IMR-90 (cell line): Measurements from ENCODE around the gene LRRN2. TPM values are rescaled to one million over a fixed set of nuclear protein-coding genes. Genes with fewer than 3 reads are reported as not detected.
"Not testable (repeated sequence)": the region's sequence is repeated elsewhere in the genome, so short reads cannot be mapped to it uniquely, and the experiment has no call there.

Experiments
- ATAC-seq: fragments of 200-7000 bp; cut with Tn5 transposase; 2 replicates; pipeline ENCODE4 v1.9.1; 2020; ENCODE audit warnings: low read depth, mild to moderate bottlenecking, moderate library complexity
- BruUV-seq: library from RNA; stranded (reverse); fragments of 400-500 nt; replicated peaks from 2 replicates; lab custom pipeline; 2021; lab: Mats Ljungman, UMichigan
- CTCF ChIA-PET: fragments of 300-600 bp; formaldehyde crosslinking; extraction: SDS; loops from one replicate; lab custom pipeline; 2021; ENCODE audit warnings: antibody characterized with exemption; lab: Yijun Ruan, JAX
- POLR2A ChIA-PET: fragments of 300-600 bp; sonication (Branson Sonifier 250); formaldehyde crosslinking; loops from one replicate; lab custom pipeline; 2022; ENCODE audit warnings: antibody characterized with exemption; ENCODE audit not compliant: unreplicated experiment; lab: Charles Lee
- DNase-seq: peaks from one replicate; pipeline ENCODE4 v3.0.0; 2013
- H2AFZ ChIP-seq: replicated peaks from 2 replicates; pipeline ENCODE3; 2013; ENCODE audit warnings: low read length, mild to moderate bottlenecking; ENCODE audit not compliant: poor library complexity
- H2AK5ac ChIP-seq: 2 replicates; pipeline ENCODE4 v1.6.1; 2013; ENCODE audit warnings: low read depth, low read length, inconsistent platforms
- H2AK9ac ChIP-seq: replicated peaks from 2 replicates; pipeline ENCODE3; 2013; ENCODE audit warnings: mild to moderate bottlenecking, low read depth, low read length, moderate library complexity; ENCODE audit not compliant: poor library complexity
- H2BK120ac ChIP-seq: 2 replicates; pipeline ENCODE4 v1.6.1; 2013; ENCODE audit warnings: low read depth, low read length, inconsistent platforms
- H2BK15ac ChIP-seq: 3 replicates; pipeline ENCODE4 v1.6.1; 2013; ENCODE audit warnings: low read depth, low read length, inconsistent platforms
- H2BK20ac ChIP-seq: 2 replicates; pipeline ENCODE4 v1.6.1; 2013; ENCODE audit warnings: low read depth, mild to moderate bottlenecking, inconsistent platforms, low read length, moderate library complexity
- H2BK5ac ChIP-seq: 2 replicates; pipeline ENCODE4 v1.6.1; 2013; ENCODE audit warnings: mild to moderate bottlenecking, low read depth, low read length, inconsistent platforms; ENCODE audit not compliant: poor library complexity, severe bottlenecking
- H3K14ac ChIP-seq: replicated peaks from 2 replicates; pipeline ENCODE4 v1.6.1; 2013; ENCODE audit warnings: low read depth, low read length, inconsistent platforms
- H3K18ac ChIP-seq: 2 replicates; pipeline ENCODE4 v1.6.1; 2013; ENCODE audit warnings: low read depth, low read length, control low read depth
- H3K23ac ChIP-seq: 2 replicates; pipeline ENCODE4 v1.6.1; 2013; ENCODE audit warnings: low read depth, low read length, inconsistent platforms
- H3K27ac ChIP-seq: 2 replicates; pipeline ENCODE4 v1.5.1; 2013; ENCODE audit warnings: mild to moderate bottlenecking, control low read depth, low read length; ENCODE audit not compliant: insufficient read depth
- H3K27me3 ChIP-seq: 2 replicates; pipeline ENCODE4 v1.6.1; 2013; ENCODE audit warnings: low read length; ENCODE audit not compliant: control insufficient read depth, insufficient read depth
- H3K36me3 ChIP-seq: 2 replicates; pipeline ENCODE4 v1.6.1; 2013; ENCODE audit warnings: low read length, mixed read lengths; ENCODE audit not compliant: control insufficient read depth, insufficient read depth
- H3K4ac ChIP-seq: 2 replicates; pipeline ENCODE4 v1.6.1; 2013; ENCODE audit warnings: low read depth, low read length, inconsistent platforms
- H3K4me1 ChIP-seq: 2 replicates; pipeline ENCODE4 v1.6.1; 2013; ENCODE audit warnings: low read length, mixed read lengths; ENCODE audit not compliant: control insufficient read depth, insufficient read depth
- H3K4me2 ChIP-seq: 2 replicates; pipeline ENCODE4 v1.6.1; 2013; ENCODE audit warnings: low read depth, mild to moderate bottlenecking, control low read depth, low read length, moderate library complexity
- H3K4me3 ChIP-seq: 2 replicates; pipeline ENCODE4 v1.5.1; 2013; ENCODE audit warnings: low read depth, mild to moderate bottlenecking, control low read depth, low read length, moderate library complexity; ENCODE audit not compliant: insufficient read depth
- H3K56ac ChIP-seq: 2 replicates; pipeline ENCODE4 v1.6.1; 2013; ENCODE audit warnings: low read length, inconsistent platforms; ENCODE audit not compliant: insufficient read depth; ENCODE audit errors: extremely low read depth
- H3K79me1 ChIP-seq, 2 experiments: 2 replicates each; pipeline ENCODE4 v1.6.1; 2013; ENCODE audit warnings: low read length in 2 of 2, inconsistent platforms in 1 of 2, low read depth in 1 of 2
- H3K9ac ChIP-seq: 2 replicates; pipeline ENCODE4 v1.6.1; 2013; ENCODE audit warnings: low read depth, low read length, control low read depth
- H3K9me1 ChIP-seq: 2 replicates; pipeline ENCODE4 v1.6.1; 2013; ENCODE audit warnings: low read length, inconsistent platforms; ENCODE audit not compliant: insufficient read depth
- H3K9me3 ChIP-seq: 2 replicates; pipeline ENCODE4 v1.6.1; 2013; ENCODE audit warnings: low read length; ENCODE audit not compliant: control insufficient read depth, insufficient read depth
- H4K20me1 ChIP-seq: 2 replicates; pipeline ENCODE4 v1.6.1; 2013; ENCODE audit warnings: low read length, inconsistent platforms; ENCODE audit not compliant: insufficient read depth
- H4K5ac ChIP-seq: 2 replicates; pipeline ENCODE4 v1.6.1; 2013; ENCODE audit warnings: mild to moderate bottlenecking, low read depth, low read length, control low read depth
- H4K8ac ChIP-seq, 2 experiments: 2 replicates each; pipeline ENCODE4 v1.6.1; 2013; ENCODE audit warnings: low read depth in 2 of 2, low read length in 2 of 2, control low read depth in 1 of 2, inconsistent platforms in 1 of 2
- H4K91ac ChIP-seq: 2 replicates; pipeline ENCODE4 v1.6.1; 2013; ENCODE audit warnings: low read depth, low read length, inconsistent platforms; ENCODE audit not compliant: insufficient read depth
- WGBS, 2 experiments: methylation state at CpG; one replicate each; pipeline versions ENCODE4 v1.1.5 to v1.1.7; 2013; ENCODE audit warnings: missing lambda C conversion rate in 2 of 2; ENCODE audit not compliant: insufficient read length in 1 of 2; ENCODE audit errors: extremely low coverage in 2 of 2; 5-methylcytosine and 5-hydroxymethylcytosine counted together
- dilution Hi-C: fragments of 300-500 bp; cut with HindIII; formaldehyde crosslinking; loops from one replicate; pipeline ENCODE4 v1.14.3; 2018; ENCODE audit warnings: low sequenced_read_pairs; ENCODE audit not compliant: unreplicated experiment
- in situ Hi-C: fragments of 300-500 bp; cut with MboI; formaldehyde crosslinking; loops from 3 replicates; pipeline ENCODE4 v1.14.3; 2019; ENCODE audit warnings: low sequenced_read_pairs, inconsistent platforms, mixed read lengths
- intact Hi-C: fragments of 100-400 bp; cut with micrococcal nuclease; formaldehyde crosslinking; loops from 2 replicates; pipeline ENCODE4 v1.10.0; 2022
- polyA plus RNA-seq, 3 experiments: library from polyadenylated mRNA; depleted of rRNA; stranded (reverse); fragments of >200 nt; gene quantifications; 2 replicates each; pipeline ENCODE4 v1.2.3, GENCODE V29; 2012; ENCODE audit warnings: low replicate concordance in 1 of 3
- total RNA-seq: library from RNA; depleted of rRNA; stranded (reverse); fragments of >200 nt; gene quantifications from 2 replicates; pipeline ENCODE4 v1.2.3, GENCODE V29; 2012

LRRN2 gene
- total and polyA plus RNA-seq, 2 of the 4 experiments (the other 2 are of a cell fraction): not detected

DNA sequence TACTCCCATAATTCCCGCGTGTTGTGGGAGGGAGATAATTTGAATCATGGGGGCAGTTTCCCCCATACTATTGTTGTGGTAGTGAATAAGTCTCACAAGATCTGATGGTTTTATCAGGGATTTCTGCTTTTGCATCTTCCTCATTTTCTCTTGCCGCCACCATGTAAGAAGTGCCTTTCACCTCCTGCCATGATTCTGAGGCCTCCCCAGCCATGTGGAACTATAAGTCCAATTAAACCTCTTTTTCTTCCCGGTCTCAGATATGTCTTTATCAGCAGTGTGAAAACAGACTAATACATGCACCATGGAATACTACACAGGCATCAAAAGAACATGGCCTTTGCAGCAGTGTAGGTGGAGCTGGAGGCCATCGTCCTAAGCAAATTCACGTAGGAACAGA is 56.1 kb downstream of the LRRN2 start:
- H3K36me3 ChIP-seq, CTCF ChIA-PET, dilution Hi-C loops, DNase-seq, H3K4me2 ChIP-seq, H4K5ac ChIP-seq, H3K4me3 ChIP-seq, H2BK120ac ChIP-seq, H3K23ac ChIP-seq, intact Hi-C loops, POLR2A ChIA-PET, H4K20me1 ChIP-seq, H3K4ac ChIP-seq, H4K91ac ChIP-seq, H3K9me1 ChIP-seq, H2AK9ac ChIP-seq, H3K4me1 ChIP-seq, H3K27ac ChIP-seq, H3K79me1 ChIP-seq, H2BK15ac ChIP-seq, H2AFZ ChIP-seq, H3K9ac ChIP-seq, H3K14ac ChIP-seq, H2BK5ac ChIP-seq, H3K18ac ChIP-seq, H2BK20ac ChIP-seq, H3K56ac ChIP-seq, BruUV-seq, in situ Hi-C loops, H2AK5ac ChIP-seq, H4K8ac ChIP-seq, ATAC-seq, H3K9me3 ChIP-seq: not testable (repeated sequence)
- WGBS, 2 experiments: no CpG with 5 or more reads among the region's 6 CpGs
- peaks cover 39% of the 10 kb centered on the region for H3K27me3 ChIP-seq
